ENCODE results near the gene ZNF48.

GRCh38 chr16:30407804-30408534 is 12.7 kb downstream of the ZNF48 start:
- TF ChIP-seq CTCF (IDR thresholded peaks at IDR 0.05 in 8 of 11, conservative IDR thresholded peaks at IDR 0.05 in 3 of 11) (no peak), POLR2A (IDR thresholded peaks at IDR 0.05) (no peak)

All from spleen (tissue), 7 donors.